SK-N-SH (cell line): ENCODE data around the gene ZFP64. TPM values are rescaled to one million over a fixed set of nuclear protein-coding genes. Genes with fewer than 3 reads are reported as not detected.

ENCODE experiments used
- CTCF ChIA-PET: fragments of 300-600, 350-600 bp; formaldehyde crosslinking; extraction: SDS; loops from one replicate; lab custom pipeline; 2021; lab: Yijun Ruan, JAX
- POLR2A ChIA-PET: fragments of 350-600 bp; sonication (Branson Sonifier 250); formaldehyde crosslinking; extraction: SDS; loops from one replicate; lab custom pipeline; 2020; ENCODE audit warnings: antibody characterized with exemption, inconsistent platforms; lab: Yijun Ruan, JAX
- DNase-seq: peaks from one replicate; pipeline ENCODE4 v3.0.0; 2012
- H2AFZ ChIP-seq: fragments of 200-600 bp; sonication (generic); 2 replicates; pipeline ENCODE4 v1.8.1; 2016; ENCODE audit warnings: antibody characterized with exemption, mild to moderate bottlenecking, low read depth
- H3F3A ChIP-seq: fragments of 200-600 bp; sonication (generic); replicated peaks from 2 replicates; pipeline ENCODE3; 2016; ENCODE audit warnings: antibody characterized with exemption, mild to moderate bottlenecking; ENCODE audit not compliant: insufficient read depth
- H3K27ac ChIP-seq, 2 experiments: fragments of 200-500 bp in 1 of 2; fragments of 200-600 bp in 1 of 2; sonication (Bioruptor generic) in 1 of 2; sonication (generic), shearing (Covaris generic) in 1 of 2; 2 replicates each; pipeline versions ENCODE4 v1.5.1 to v1.6.1; 2014 to 2016; ENCODE audit warnings: low read depth in 2 of 2, inconsistent platforms in 1 of 2, low read length in 1 of 2, mild to moderate bottlenecking in 1 of 2, mixed read lengths in 1 of 2
- H3K27me3 ChIP-seq: fragments of 200-600 bp; sonication (generic), shearing (Covaris generic); 2 replicates; pipeline ENCODE4 v1.6.1; 2016; ENCODE audit warnings: mixed run types; ENCODE audit not compliant: insufficient read depth
- H3K36me3 ChIP-seq, 2 experiments: fragments of 200-500 bp in 1 of 2; fragments of 200-600 bp in 1 of 2; sonication (Bioruptor generic) in 1 of 2; sonication (generic) in 1 of 2; replicated peaks in 1 of 2; 2 replicates each; pipeline versions ENCODE3 to v1.5.1; 2014 to 2016; ENCODE audit warnings: low read length in 1 of 2, mild to moderate bottlenecking in 1 of 2; ENCODE audit not compliant: insufficient read depth in 2 of 2, control insufficient read depth in 1 of 2
- H3K4me1 ChIP-seq, 2 experiments: fragments of 200-500 bp in 1 of 2; fragments of 200-600 bp in 1 of 2; sonication (Bioruptor generic) in 1 of 2; sonication (generic), shearing (Covaris generic) in 1 of 2; 2 replicates each; pipeline versions ENCODE4 v1.5.1 to v1.6.1; 2014 to 2016; ENCODE audit warnings: low read depth in 1 of 2, low read length in 1 of 2, mixed run types in 1 of 2; ENCODE audit not compliant: insufficient read depth in 2 of 2, control insufficient read depth in 1 of 2
- H3K4me2 ChIP-seq: fragments of 200-600 bp; sonication (generic), shearing (Covaris generic); 2 replicates; pipeline ENCODE4 v1.6.1; 2017; ENCODE audit warnings: mixed run types
- H3K4me3 ChIP-seq, 2 experiments: fragments of 200-500 bp in 1 of 2; fragments of 200-600 bp in 1 of 2; sonication (Bioruptor generic) in 1 of 2; sonication (generic), shearing (Covaris generic) in 1 of 2; 2 replicates each; pipeline versions ENCODE4 v1.5.1 to v1.8.1; 2014 to 2016; ENCODE audit warnings: low read depth in 2 of 2, inconsistent platforms in 1 of 2, low read length in 1 of 2, mild to moderate bottlenecking in 1 of 2, mixed read lengths in 1 of 2, moderate library complexity in 1 of 2
- H3K79me2 ChIP-seq: fragments of 200-600 bp; sonication (generic); 2 replicates; pipeline ENCODE4 v1.8.1; 2017; ENCODE audit warnings: mild to moderate bottlenecking; ENCODE audit not compliant: insufficient read depth
- H3K9ac ChIP-seq: fragments of 200-600 bp; sonication (generic); 2 replicates; pipeline ENCODE4 v1.6.1; 2017; ENCODE audit warnings: mixed run types
- H3K9me2 ChIP-seq: fragments of 200-600 bp; sonication (generic); 2 replicates; pipeline ENCODE4 v1.6.1; 2017; ENCODE audit warnings: mixed run types
- H3K9me3 ChIP-seq: fragments of 200-600 bp; sonication (generic); 2 replicates; pipeline ENCODE4 v1.6.1; 2017; ENCODE audit warnings: mixed run types, mild to moderate bottlenecking, moderate library complexity
- H4K20me1 ChIP-seq: fragments of 200-600 bp; sonication (generic); 2 replicates; pipeline ENCODE4 v1.6.1; 2017; ENCODE audit warnings: mild to moderate bottlenecking, mixed run types; ENCODE audit not compliant: insufficient read depth
- CTCF ChIP-seq: fragments of 200-600 bp; sonication (generic); IDR thresholded peaks from 2 replicates; pipeline ENCODE4 v1.6.1; 2017; ENCODE audit warnings: antibody characterized with exemption, mild to moderate bottlenecking, moderate library complexity
- ELF1 ChIP-seq: IDR thresholded peaks from 2 replicates; pipeline ENCODE4 v1.4.0; 2012
- EZH2phosphoT487 ChIP-seq: fragments of 200-600 bp; sonication (generic); IDR thresholded peaks from 2 replicates; pipeline ENCODE4 v1.6.1; 2017; ENCODE audit warnings: low read depth, mixed run types, mild to moderate bottlenecking, antibody characterized with exemption, moderate library complexity, borderline replicate concordance
- GABPA ChIP-seq: IDR thresholded peaks from 2 replicates; pipeline ENCODE4 v1.4.0; 2012; ENCODE audit warnings: low read depth, mild to moderate bottlenecking
- GATA2 ChIP-seq: sonication (generic); formaldehyde crosslinking; IDR thresholded peaks from 2 replicates; pipeline ENCODE4 v1.5.0; 2020; ENCODE audit warnings: mild to moderate bottlenecking, missing genetic modification reagents
- IRF3 ChIP-seq: fragments of 150-350 bp; IDR thresholded peaks from 2 replicates; pipeline ENCODE4 v1.6.1; 2016; ENCODE audit warnings: mild to moderate bottlenecking, low read depth, low read length
- MAX ChIP-seq: IDR thresholded peaks from 2 replicates; pipeline ENCODE4 v1.4.0; 2012; ENCODE audit warnings: low read depth
- NFIC ChIP-seq: IDR thresholded peaks from 2 replicates; pipeline ENCODE4 v1.4.0; 2012; ENCODE audit warnings: borderline replicate concordance
- POLR2AphosphoS5 ChIP-seq: IDR thresholded peaks from 2 replicates; pipeline ENCODE4 v1.6.1; 2012; ENCODE audit warnings: low read depth, low read length
- RCOR1 ChIP-seq: fragments of 150-350 bp; IDR thresholded peaks from 2 replicates; pipeline ENCODE4 v1.6.1; 2017; ENCODE audit warnings: antibody characterized with exemption, low read length
- RFX5 ChIP-seq: IDR thresholded peaks from 2 replicates; pipeline ENCODE4 v1.6.1; 2012; ENCODE audit warnings: mild to moderate bottlenecking, improper control_type of control experiment, low read length
- ZBTB33 ChIP-seq: IDR thresholded peaks from 2 replicates; pipeline ENCODE4 v1.4.0; 2012; ENCODE audit warnings: low read depth, borderline replicate concordance
- WGBS: methylation state at CpG from one replicate; pipeline ENCODE4 v1.1.6; 2017; ENCODE audit warnings: low lambda C conversion rate; 5-methylcytosine and 5-hydroxymethylcytosine counted together
- polyA plus RNA-seq, 3 experiments: library from polyadenylated mRNA; depleted of rRNA; stranded (reverse); fragments of >200 nt; gene quantifications; 2 replicates each; pipeline ENCODE4 v1.2.3, GENCODE V29; 2012

Gene ZFP64
- polyA plus RNA-seq, 1 of the 3 experiments (the other 2 are of a cell fraction), result 12.8 TPM

GRCh38 chr20:52152416-52152815 is 39.2 kb downstream of the ZFP64 start:
- Histone ChIP-seq H4K20me1 (no peaks in the 10 kb centered on the region), H3K9ac (no peak overlapping the region), H3K4me3 (no peak overlapping the region), H3K79me2 (no peaks in the 10 kb centered on the region)
- CTCF ChIA-PET, result interaction anchor here (1.0 to 2.3 kb wide), 2 partner anchors 24 to 78 kb away, joined by 3 to 11 read pairs; no protein-coding TSS in a partner anchor
- no peak for DNase-seq
- TF ChIP-seq IRF3 (no peak), POLR2AphosphoS5 (no peak), EZH2phosphoT487 (no peak), ELF1 (no peak), RFX5 (no peak), GABPA (no peak), CTCF (no peak), RCOR1 (no peak), NFIC (no peak), MAX (no peak), ZBTB33 (no peak), GATA2 (CRISPR knock-in tag) (no peak)
- TF ChIP-seq, all 33 proteins: peak for 0
- POLR2A ChIA-PET, result no interaction called here
- Histone ChIP-seq H3K27ac (no peak overlapping the region), H3K4me2 (no peak overlapping the region), H3K36me3 (peaks cover 17 to 40% of the 10 kb centered on the region in 2 experiments), H3K9me3 (no peaks in the 10 kb centered on the region), H3K4me1 (no peaks in the 10 kb centered on the region), H3F3A (no peaks in the 10 kb centered on the region), H3K27me3 (no peaks in the 10 kb centered on the region), H2AFZ (no peak overlapping the region), H3K9me2 (no peaks in the 10 kb centered on the region)
- 91% methylated on average over 10 of the region's 26 CpGs for WGBS
